AG04449 (cell line): Measurements from ENCODE around the gene KLF16.

Experiments used
- CTCF ChIA-PET: fragments of 350-600 bp; formaldehyde crosslinking; extraction: SDS; loops from one replicate; lab custom pipeline; 2021; ENCODE audit warnings: antibody characterized with exemption; lab: Yijun Ruan, JAX
- POLR2A ChIA-PET: fragments of 400-600, 350-600 bp; formaldehyde crosslinking; extraction: SDS; loops from one replicate; lab custom pipeline; 2020; ENCODE audit warnings: antibody characterized with exemption, inconsistent platforms; lab: Yijun Ruan, JAX
- DNase-seq: peaks from one replicate; pipeline ENCODE4 v3.0.0-alpha.2; 2010; ENCODE audit warnings: low read depth, low spot score
- H3K4me3 ChIP-seq: 2 replicates; pipeline ENCODE4 v1.5.1; 2011; ENCODE audit warnings: low read depth, mild to moderate bottlenecking, control low read depth, low read length
- TF ChIP-seq, protein P1 (sequence below): IDR thresholded peaks from one replicate; pipeline ENCODE4 v1.5.1; 2011; ENCODE audit warnings: mild to moderate bottlenecking, moderate library complexity, low read length, control low read depth, inconsistent platforms; ENCODE audit not compliant: insufficient read depth; ENCODE audit errors: missing control alignments

KLF16 gene

GRCh38 chr19:1825909-1826556, 37.3 kb downstream of the KLF16 start:
- ChIA-PET CTCF (interaction anchor here (0.6 to 14.5 kb wide), 35 partner anchors 9 to 383 kb away, joined by 3 to 292 read pairs (median 4); partner anchors contain the start of genes ATP8B3, REXO1 and UQCR11), POLR2A (no interaction called here)
- no peak overlapping the region for H3K4me3 ChIP-seq
- no peak for DNase-seq
- TF ChIP-seq, protein P1, sequence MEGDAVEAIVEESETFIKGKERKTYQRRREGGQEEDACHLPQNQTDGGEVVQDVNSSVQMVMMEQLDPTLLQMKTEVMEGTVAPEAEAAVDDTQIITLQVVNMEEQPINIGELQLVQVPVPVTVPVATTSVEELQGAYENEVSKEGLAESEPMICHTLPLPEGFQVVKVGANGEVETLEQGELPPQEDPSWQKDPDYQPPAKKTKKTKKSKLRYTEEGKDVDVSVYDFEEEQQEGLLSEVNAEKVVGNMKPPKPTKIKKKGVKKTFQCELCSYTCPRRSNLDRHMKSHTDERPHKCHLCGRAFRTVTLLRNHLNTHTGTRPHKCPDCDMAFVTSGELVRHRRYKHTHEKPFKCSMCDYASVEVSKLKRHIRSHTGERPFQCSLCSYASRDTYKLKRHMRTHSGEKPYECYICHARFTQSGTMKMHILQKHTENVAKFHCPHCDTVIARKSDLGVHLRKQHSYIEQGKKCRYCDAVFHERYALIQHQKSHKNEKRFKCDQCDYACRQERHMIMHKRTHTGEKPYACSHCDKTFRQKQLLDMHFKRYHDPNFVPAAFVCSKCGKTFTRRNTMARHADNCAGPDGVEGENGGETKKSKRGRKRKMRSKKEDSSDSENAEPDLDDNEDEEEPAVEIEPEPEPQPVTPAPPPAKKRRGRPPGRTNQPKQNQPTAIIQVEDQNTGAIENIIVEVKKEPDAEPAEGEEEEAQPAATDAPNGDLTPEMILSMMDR, result peak; percentile 96

DNA sequence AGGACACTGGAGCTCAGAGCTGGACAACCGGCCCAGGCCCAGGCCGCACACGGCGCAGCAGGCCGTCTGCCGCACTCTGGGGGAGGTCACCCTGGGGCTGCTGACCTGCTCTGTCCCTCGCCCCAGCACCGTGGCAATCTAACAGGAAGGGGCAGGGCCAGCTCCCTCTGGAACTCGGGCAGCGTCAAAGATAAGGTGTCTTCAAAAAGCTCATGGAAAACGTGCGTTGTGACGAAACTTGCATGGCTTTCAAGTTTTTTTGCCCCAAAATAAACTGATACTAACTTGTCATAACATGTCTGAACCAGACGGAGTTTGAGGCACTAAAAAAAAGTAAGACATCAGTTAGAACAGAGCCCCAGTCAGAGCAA, 39.1 kb downstream of the KLF16 start:
- TF ChIP-seq, protein P1, result no peak
- DNase-seq, result no peak
- no peak overlapping the region for H3K4me3 ChIP-seq
- ChIA-PET CTCF (interaction anchor here (1.0 to 14.5 kb wide), 4 partner anchors 10 to 151 kb away, joined by 3 to 292 read pairs (median 48); no protein-coding TSS in a partner anchor), POLR2A (no interaction called here)

- CTCF ChIA-PET, result interaction anchor here (1.0 to 14.5 kb wide), 5 partner anchors 8 to 151 kb away, joined by 3 to 292 read pairs (median 39); no protein-coding TSS in a partner anchor
- POLR2A ChIA-PET, result no interaction called here
- no peak for DNase-seq
- H3K4me3 ChIP-seq, result no peak overlapping the region
- TF ChIP-seq, protein P1, result no peak
These were observed 39.7 kb downstream of the KLF16 start for GRCh38 chr19:1823539-1824251.

DNA sequence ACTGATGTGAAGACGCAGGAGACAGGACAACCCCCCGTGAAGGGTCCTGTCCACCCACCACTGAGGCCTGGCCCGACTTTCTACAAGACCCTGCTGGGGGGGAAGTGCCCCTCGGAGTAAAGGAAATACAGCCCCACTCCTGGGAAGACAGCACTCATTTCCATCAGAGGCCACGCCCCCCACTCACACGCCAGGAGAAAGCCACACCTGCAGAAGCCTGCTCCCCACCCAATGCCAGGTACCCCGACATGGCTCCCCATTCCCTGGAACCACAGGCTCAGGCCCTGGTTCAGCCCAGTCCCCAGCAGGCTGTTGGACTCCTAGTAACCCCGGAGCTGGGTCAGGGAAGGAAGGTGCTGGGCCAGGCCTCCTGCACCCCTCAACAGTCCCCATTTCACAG, 40.4 kb downstream of the KLF16 start:
- POLR2A ChIA-PET, result no interaction called here
- no peak overlapping the region for H3K4me3 ChIP-seq
- no peak for DNase-seq
- TF ChIP-seq, protein P1, result no peak
- CTCF ChIA-PET, result interaction anchor here (1.3 to 14.5 kb wide), 5 partner anchors 8 to 277 kb away, joined by 3 to 292 read pairs (median 5); no protein-coding TSS in a partner anchor

DNA sequence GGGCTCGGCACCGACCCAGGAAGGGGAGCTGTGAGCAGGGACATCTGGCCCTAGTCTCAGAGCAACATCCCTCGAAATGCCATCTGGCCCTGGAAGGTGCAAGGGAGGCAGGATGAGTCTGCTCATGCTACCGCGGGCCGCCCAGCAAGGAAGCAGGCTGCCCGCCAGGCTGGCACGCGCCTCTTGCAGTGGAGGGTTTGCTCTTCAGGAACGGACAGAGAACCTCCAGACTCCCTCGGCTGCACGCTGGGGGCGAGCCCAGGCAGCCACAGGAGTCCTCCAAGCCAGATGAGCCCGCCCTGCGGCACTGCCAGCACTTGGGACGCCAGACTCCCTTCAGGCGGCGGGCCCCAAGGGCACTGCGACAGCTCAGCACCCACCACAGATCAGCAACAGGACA, 41.2 kb downstream of the KLF16 start:
- TF ChIP-seq, protein P1, result no peak
- ChIA-PET POLR2A (no interaction called here), CTCF (interaction anchor here (1.3 to 14.5 kb wide), 3 partner anchors 8 to 276 kb away, joined by 3 to 292 read pairs (median 5); no protein-coding TSS in a partner anchor)
- no peak overlapping the region for H3K4me3 ChIP-seq
- no peak for DNase-seq
